ENCODE results near the gene FAM131C.

DNA sequence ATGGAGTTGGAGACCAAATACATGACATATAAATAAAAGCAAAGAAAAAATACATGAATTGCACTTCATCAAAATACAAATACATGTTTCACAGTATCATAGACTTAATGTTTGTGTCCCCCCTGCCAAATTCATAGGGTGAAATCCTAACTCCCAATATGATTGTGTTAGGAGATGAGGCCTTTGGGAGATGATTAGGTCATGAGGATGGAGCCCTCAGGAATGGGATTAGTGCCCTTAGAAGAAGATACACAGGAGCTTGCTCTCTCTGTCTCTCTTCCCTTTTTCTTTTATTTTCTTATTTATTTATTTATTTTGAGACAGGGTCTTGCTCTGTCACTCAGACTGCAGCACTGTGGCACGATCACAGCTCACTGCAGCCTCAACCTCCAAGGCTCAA lies 26.0 kb upstream of the FAM131C start:
- TF ChIP-seq SUZ12 (IDR thresholded peaks at IDR 0.05; ENCODE audit: extremely low read depth, insufficient read depth, insufficient read length), result no peak
- TF ChIP-seq ZNF274 (IDR thresholded peaks at IDR 0.05; ENCODE audit: low read depth, low read length), result no peak
- no peak for TF ChIP-seq YY1 (IDR thresholded peaks at IDR 0.05; ENCODE audit: insufficient read depth, insufficient read length)
